ENCODE data around the gene DLST.
"Not testable (repeated sequence)": the region's sequence is repeated elsewhere in the genome, so short reads cannot be mapped to it uniquely, and the experiment has no call there.

Gene DLST

GRCh38 chr14:74927225-74927624, 45.5 kb downstream of the DLST start:
- Histone ChIP-seq H3K4me1 (no peaks in the 10 kb centered on the region), H3K9me3 (ENCODE audit: control insufficient read depth, low read length) (no peaks in the 10 kb centered on the region), H3K27me3 (ENCODE audit: control insufficient read depth, insufficient read depth, low read length) (no peaks in the 10 kb centered on the region), H3K9ac (no peak overlapping the region), H3K4me2 (ENCODE audit: low read length) (no peak overlapping the region), H3K36me3 (ENCODE audit: control insufficient read depth, insufficient read depth, low read length) (no peaks in the 10 kb centered on the region), H3K27ac (no peak overlapping the region), H2AFZ (no peak overlapping the region), H3K79me2 (no peaks in the 10 kb centered on the region), H3K4me3 (ENCODE audit: low read depth, low read length) (no peak overlapping the region)
- TF ChIP-seq CTCF (IDR thresholded peaks at IDR 0.05), result no peak

GRCh38 chr14:74929242-74929641, 47.5 kb downstream of the DLST start:
- no peaks in the 10 kb centered on the region for H3K4me1 ChIP-seq
- H3K27ac ChIP-seq, result no peak overlapping the region
- H3K4me2 ChIP-seq (ENCODE audit: low read length), result no peak overlapping the region
- no peak overlapping the region for H3K4me3 ChIP-seq (ENCODE audit: low read depth, low read length)
- H3K36me3 ChIP-seq (ENCODE audit: control insufficient read depth, insufficient read depth, low read length), result no peaks in the 10 kb centered on the region
- no peaks in the 10 kb centered on the region for H3K27me3 ChIP-seq (ENCODE audit: control insufficient read depth, insufficient read depth, low read length)
- no peak overlapping the region for H3K9ac ChIP-seq
- H3K79me2 ChIP-seq, result no peaks in the 10 kb centered on the region
- H3K9me3 ChIP-seq (ENCODE audit: control insufficient read depth, low read length), result no peaks in the 10 kb centered on the region
- no peak overlapping the region for H2AFZ ChIP-seq
- no peak for TF ChIP-seq CTCF (IDR thresholded peaks at IDR 0.05)

- H3K9me3 ChIP-seq (ENCODE audit: control insufficient read depth, low read length); H3K4me1 ChIP-seq; H3K36me3 ChIP-seq (ENCODE audit: control insufficient read depth, insufficient read depth, low read length); H2AFZ ChIP-seq; H3K27me3 ChIP-seq (ENCODE audit: control insufficient read depth, insufficient read depth, low read length); H3K27ac ChIP-seq; H3K4me3 ChIP-seq (ENCODE audit: low read depth, low read length); H3K9ac ChIP-seq; H3K4me2 ChIP-seq (ENCODE audit: low read length); H3K79me2 ChIP-seq: not testable (repeated sequence)
Observed at GRCh38 chr14:74931744-74932143, 50.0 kb downstream of the DLST start.

GRCh38 chr14:74932401-74932901, 50.7 kb downstream of the DLST start:
- H3K27me3 ChIP-seq (ENCODE audit: control insufficient read depth, insufficient read depth, low read length), result no peaks in the 10 kb centered on the region
- no peak overlapping the region for H3K4me3 ChIP-seq (ENCODE audit: low read depth, low read length)
- H3K36me3 ChIP-seq (ENCODE audit: control insufficient read depth, insufficient read depth, low read length), result no peaks in the 10 kb centered on the region
- TF ChIP-seq CTCF (IDR thresholded peaks at IDR 0.05), result no peak
- H3K9ac ChIP-seq, result no peak overlapping the region
- H3K9me3 ChIP-seq (ENCODE audit: control insufficient read depth, low read length), result no peaks in the 10 kb centered on the region
- H3K4me1 ChIP-seq, result no peaks in the 10 kb centered on the region
- no peak overlapping the region for H2AFZ ChIP-seq
- H3K4me2 ChIP-seq (ENCODE audit: low read length), result no peak overlapping the region
- no peaks in the 10 kb centered on the region for H3K79me2 ChIP-seq
- no peak overlapping the region for H3K27ac ChIP-seq

- H3K4me1 ChIP-seq; H2AFZ ChIP-seq; H3K4me2 ChIP-seq (ENCODE audit: low read length); H3K36me3 ChIP-seq (ENCODE audit: control insufficient read depth, insufficient read depth, low read length); H3K9ac ChIP-seq; H3K27me3 ChIP-seq (ENCODE audit: control insufficient read depth, insufficient read depth, low read length); H3K27ac ChIP-seq; H3K9me3 ChIP-seq (ENCODE audit: control insufficient read depth, low read length); H3K4me3 ChIP-seq (ENCODE audit: low read depth, low read length); H3K79me2 ChIP-seq: not testable (repeated sequence)
Observed at GRCh38 chr14:74932936-74933335, 51.2 kb downstream of the DLST start.

GRCh38 chr14:74934041-74934440, 52.3 kb downstream of the DLST start:
- Histone ChIP-seq H3K9ac (no peak overlapping the region), H3K27ac (no peak overlapping the region), H3K36me3 (ENCODE audit: control insufficient read depth, insufficient read depth, low read length) (no peaks in the 10 kb centered on the region), H3K4me2 (ENCODE audit: low read length) (no peak overlapping the region), H3K4me1 (no peaks in the 10 kb centered on the region), H3K4me3 (ENCODE audit: low read depth, low read length) (no peak overlapping the region), H3K79me2 (no peaks in the 10 kb centered on the region), H3K9me3 (ENCODE audit: control insufficient read depth, low read length) (no peaks in the 10 kb centered on the region), H3K27me3 (ENCODE audit: control insufficient read depth, insufficient read depth, low read length) (no peaks in the 10 kb centered on the region), H2AFZ (no peak overlapping the region)
- TF ChIP-seq CTCF (IDR thresholded peaks at IDR 0.05), result no peak

All from parathyroid adenoma (tissue), 2 donors.